ENCODE measurements around the gene NXPE3. TPM values are rescaled to one million over a fixed set of nuclear protein-coding genes. Genes with fewer than 3 reads are reported as not detected.
"Not testable (repeated sequence)": the region's sequence is repeated elsewhere in the genome, so short reads cannot be mapped to it uniquely, and the experiment has no call there.

The NXPE3 gene
- total RNA-seq (2014; rRNA removed; shearing (Covaris generic); ENCODE audit: low replicate concordance), result 38.5 and 44.6 TPM in 2 replicates

DNA sequence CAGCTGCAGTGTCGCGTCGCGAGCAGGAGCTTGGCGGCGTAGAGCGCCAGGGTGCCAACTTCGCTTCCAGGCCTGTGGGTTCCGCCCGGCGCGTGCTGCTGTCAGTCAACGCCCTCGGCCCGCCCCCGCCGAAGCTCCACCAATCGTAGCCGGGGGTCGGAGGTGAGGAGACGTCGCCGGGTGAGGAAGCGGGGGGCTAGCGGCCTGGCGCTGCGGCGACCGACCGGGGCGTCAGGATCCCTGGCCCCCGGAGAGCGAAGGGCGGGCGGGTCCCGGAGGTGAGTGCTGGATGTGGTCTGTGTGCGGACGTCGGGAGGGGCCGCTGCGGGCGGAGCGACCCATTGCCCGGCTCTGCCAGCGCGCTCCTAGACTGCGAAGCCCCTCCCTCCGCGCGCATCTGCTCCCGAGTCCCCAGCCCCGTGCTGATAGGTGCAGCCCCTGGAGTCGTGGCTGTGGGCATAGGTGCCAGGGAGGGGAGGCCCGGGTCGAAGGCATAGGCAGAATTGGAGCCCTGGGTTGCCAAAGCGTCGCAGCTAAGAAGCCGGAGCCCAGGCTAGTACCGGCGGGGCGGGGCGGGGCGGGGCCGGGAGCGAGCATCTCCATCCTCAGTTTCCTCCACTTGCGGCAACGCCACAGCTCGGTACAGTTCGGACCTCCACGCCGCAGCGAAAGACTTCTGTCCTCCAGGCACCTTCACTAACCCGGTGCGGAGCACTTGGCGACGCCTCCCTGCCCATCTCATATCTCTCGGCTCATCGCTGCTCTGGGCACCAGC is at the start of gene NXPE3:
Gene NXPE3 (plus strand): TSS at position 165 of the 775 bp plus-strand sequence. CDS start 6,386 bp downstream, outside the sequence.
- in situ Hi-C loops (cut with HindIII; ENCODE audit: low pct_unique_long_range_greater_than_20kb, low sequenced_read_pairs), result no loop called here
- DNase-seq (ENCODE audit: low read depth), result peak; percentile 88

DNA sequence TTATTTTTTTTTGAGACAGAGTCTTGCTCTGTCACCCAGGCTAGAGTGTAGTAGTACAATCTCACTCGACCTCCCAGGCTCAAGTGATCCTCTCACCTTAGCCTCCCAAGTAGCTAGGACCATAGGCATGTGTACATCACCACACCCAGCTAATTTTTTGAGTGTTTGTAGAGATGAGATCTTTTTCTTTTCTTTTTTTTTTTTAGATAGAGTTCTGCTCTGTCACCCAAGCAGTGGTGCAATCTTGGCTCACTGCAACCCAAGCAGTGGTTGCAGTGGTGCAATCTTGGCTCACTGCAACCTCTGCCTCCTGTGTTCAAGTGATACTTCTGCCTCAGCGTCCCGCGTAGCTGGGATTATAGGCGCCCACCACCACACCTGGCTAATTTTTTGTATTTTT is 49.4 kb upstream of the NXPE3 start:
- DNase-seq (ENCODE audit: low read depth), result no peak
- in situ Hi-C loops (cut with HindIII; ENCODE audit: low pct_unique_long_range_greater_than_20kb, low sequenced_read_pairs), result no loop called here

DNA sequence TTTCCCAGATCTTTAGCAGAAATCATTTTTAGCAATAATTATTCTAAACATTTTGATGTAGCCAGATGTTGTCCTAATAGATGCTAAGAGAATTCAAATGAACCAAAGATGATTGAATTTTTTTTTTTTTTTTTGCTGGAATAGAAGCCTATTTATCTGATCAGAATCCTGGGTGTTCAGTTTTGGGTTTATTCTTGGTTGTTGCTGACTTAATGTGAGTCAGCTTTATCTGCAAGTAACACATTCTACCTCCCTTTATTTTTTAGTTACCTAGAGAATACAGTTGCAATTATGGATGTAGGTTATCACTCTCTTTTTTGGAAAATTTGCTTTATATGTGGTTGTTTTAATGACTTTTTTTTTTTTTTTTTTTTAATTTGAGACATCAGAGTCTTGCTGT is 48.2 kb upstream of the NXPE3 start:
- no peak for DNase-seq (ENCODE audit: low read depth)
- in situ Hi-C loops (cut with HindIII; ENCODE audit: low pct_unique_long_range_greater_than_20kb, low sequenced_read_pairs), result no loop called here

DNA sequence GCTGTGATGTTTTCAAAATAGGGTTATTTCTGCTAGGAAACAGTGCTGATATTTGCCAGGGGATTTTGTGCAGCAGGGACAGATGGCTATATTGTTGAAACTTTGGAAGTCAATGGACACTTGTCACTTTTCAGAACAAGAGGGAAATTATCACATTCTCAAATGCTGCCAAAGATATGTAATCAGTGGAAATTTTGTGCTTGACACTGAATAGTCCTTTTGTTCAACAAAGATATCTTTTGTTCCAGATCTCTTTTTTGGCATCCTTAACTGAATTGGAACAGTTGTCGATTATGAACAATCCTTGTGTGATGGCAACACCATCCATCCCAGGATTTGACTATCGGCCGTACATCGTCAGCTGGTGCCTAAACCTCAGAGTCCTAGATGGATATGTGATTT is 46.8 kb upstream of the NXPE3 start:
- in situ Hi-C loops (cut with HindIII; ENCODE audit: low pct_unique_long_range_greater_than_20kb, low sequenced_read_pairs), result no loop called here
- DNase-seq (ENCODE audit: low read depth), result no peak

DNA sequence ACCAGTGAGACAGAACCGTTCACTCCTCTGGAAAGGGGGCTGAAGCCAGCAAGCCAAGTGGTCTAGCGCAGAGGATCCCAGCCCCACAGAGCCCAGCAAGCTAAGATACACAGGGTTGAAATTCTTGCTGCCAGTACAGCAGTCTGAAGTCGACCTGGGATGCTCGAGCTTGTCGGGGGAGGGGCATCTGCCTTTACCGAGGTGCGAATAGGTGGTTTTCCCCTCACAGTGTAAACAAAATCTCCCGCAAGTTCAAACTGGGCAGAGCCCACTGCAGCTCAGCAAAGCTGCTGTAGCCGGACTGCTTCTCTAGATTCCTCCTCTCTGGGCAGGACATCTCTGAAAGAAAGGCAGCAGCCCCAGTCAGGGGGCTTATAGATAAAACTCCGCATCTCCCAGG is 43.2 kb upstream of the NXPE3 start:
- in situ Hi-C loops (cut with HindIII; ENCODE audit: low pct_unique_long_range_greater_than_20kb, low sequenced_read_pairs), result no loop called here
- no peak for DNase-seq (ENCODE audit: low read depth)

DNA sequence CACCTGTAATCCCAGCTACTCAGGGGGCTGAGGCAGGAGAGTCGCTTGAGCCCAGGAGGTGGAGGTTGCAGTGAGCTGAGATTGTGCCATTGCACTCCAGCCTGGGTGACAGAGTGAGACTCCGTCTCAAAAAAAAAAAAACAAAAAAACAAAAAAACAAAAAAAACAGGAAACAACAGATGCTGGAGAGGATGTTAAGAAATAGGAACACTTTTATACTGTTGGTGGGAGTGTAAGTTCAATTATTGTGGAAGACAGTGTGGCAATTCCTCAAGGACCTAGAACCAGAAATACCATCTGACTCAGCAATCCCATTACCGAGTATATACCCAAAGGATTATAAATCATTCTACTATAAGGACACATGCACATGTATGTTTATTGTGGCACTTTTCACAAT is 37.1 kb upstream of the NXPE3 start:
- in situ Hi-C loops (cut with HindIII; ENCODE audit: low pct_unique_long_range_greater_than_20kb, low sequenced_read_pairs); DNase-seq (ENCODE audit: low read depth): not testable (repeated sequence)

DNA sequence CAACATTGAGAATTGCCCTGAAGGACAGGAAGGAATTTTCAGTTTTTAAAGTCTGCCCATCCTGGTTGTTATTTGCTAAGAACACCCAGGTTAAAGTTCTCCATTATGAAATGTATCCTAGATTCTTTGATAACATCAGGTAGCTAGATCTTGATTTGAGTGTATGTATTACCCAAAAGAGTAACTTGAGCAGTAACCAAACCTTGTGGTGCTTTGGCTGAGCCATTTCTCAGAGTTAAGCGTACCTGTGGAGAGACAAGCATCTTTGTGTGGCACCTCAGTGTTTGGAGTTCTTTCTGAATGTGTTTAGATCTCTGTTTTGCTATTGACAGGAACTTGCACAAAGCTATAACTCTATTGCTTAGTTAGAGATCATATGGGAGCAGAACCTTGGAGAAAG is 34.2 kb upstream of the NXPE3 start:
- DNase-seq (ENCODE audit: low read depth), result no peak
- in situ Hi-C loops (cut with HindIII; ENCODE audit: low pct_unique_long_range_greater_than_20kb, low sequenced_read_pairs), result no loop called here

DNA sequence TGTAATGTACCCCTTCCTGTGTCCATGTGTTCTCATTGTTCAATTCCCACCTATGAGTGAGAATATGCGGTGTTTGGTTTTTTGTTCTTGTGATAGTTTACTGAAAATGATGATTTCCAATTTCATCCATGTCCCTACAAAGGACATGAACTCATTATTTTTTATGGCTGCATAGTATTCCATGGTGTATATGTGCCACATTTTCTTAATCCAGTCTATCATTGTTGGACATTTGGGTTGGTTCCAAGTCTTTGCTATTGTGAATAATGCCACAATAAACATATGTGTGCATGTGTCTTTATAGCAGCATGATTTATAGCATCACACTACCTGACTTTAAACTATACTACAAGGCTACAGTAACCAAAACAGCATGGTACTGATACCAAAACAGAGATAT is 33.1 kb upstream of the NXPE3 start:
- DNase-seq (ENCODE audit: low read depth); in situ Hi-C loops (cut with HindIII; ENCODE audit: low pct_unique_long_range_greater_than_20kb, low sequenced_read_pairs): not testable (repeated sequence)

DNA sequence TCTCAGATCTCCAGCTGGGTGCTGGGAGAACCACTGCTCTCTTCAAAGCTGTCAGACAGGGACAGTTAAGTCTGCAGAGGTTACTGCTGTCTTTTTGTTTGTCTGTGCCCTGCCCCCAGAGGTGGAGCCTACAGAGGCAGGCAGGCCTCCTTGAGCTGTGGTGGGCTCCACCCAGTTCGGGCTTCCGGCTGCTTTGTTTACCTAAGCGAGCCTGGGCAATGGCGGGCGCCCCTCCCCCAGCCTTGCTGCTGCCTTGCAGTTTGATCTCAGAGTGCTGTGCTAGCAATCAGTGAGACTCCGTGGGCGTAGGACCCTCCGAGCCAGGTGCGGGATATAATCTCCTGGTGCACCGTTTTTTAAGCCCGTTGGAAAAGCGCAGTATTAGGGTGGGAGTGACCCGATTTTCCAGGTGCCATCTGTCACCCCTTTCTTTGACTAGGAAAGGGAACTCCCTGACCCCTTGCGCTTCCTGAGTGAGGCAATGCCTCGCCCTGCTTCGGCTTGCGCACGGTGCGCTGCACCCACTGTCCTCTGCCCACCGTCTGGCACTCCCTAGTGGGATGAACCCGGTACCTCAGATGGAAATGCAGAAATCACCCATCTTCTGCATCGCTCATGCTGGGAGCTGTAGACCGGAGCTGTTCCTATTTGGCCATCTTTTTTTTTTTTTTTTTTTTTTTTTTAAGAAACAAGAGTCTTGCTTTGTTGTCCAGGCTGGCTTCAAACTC is 25.5 kb upstream of the NXPE3 start:
- in situ Hi-C loops (cut with HindIII; ENCODE audit: low pct_unique_long_range_greater_than_20kb, low sequenced_read_pairs); DNase-seq (ENCODE audit: low read depth): not testable (repeated sequence)

DNA sequence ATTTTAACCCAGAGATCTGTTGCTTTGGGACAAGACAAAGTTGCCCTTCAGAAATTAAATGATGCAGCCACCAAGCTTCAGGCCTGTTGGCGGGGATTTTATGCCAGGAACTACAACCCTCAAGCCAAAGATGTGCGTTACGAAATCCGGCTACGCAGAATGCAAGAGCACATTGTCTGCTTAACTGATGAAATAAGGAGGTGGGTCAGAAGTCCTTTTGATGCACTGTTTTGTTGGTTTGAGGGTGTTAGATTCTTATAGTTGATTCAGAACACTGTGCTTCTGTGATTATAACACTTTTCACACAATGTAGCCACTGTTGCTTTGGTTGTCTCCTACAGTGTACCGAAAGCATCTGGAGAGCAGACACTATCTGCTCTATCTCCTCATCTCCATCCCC is 20.8 kb upstream of the NXPE3 start:
- in situ Hi-C loops (cut with HindIII; ENCODE audit: low pct_unique_long_range_greater_than_20kb, low sequenced_read_pairs), result no loop called here
- no peak for DNase-seq (ENCODE audit: low read depth)

DNA sequence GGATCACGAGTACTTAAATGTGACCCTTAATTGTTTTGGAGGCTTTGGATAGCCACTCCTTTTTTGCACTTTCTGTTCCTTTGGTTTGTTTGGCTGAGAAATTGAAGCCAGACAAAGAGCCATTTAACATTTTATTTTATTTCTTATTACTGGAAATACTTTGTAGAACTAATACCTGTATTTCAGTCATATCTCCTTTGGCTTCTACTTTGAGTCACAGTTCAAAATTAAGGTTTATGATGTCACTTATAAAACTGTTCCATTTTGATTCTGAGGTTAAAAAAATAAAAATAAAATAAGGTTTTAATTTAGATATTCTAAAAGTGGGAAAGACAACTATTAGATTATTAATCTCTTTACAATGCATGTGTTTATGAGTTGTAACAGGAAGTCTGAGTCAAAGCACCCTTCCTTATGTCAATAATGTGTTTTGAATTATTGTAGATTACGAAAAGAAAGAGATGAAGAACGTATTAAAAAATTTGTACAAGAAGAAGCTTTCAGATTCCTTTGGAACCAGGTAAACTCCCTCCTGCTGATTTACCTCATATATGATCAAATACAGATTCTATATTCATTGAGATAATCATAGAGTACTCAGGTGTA is 16.9 kb upstream of the NXPE3 start:
- in situ Hi-C loops (cut with HindIII; ENCODE audit: low pct_unique_long_range_greater_than_20kb, low sequenced_read_pairs), result no loop called here
- DNase-seq (ENCODE audit: low read depth), result no peak

DNA sequence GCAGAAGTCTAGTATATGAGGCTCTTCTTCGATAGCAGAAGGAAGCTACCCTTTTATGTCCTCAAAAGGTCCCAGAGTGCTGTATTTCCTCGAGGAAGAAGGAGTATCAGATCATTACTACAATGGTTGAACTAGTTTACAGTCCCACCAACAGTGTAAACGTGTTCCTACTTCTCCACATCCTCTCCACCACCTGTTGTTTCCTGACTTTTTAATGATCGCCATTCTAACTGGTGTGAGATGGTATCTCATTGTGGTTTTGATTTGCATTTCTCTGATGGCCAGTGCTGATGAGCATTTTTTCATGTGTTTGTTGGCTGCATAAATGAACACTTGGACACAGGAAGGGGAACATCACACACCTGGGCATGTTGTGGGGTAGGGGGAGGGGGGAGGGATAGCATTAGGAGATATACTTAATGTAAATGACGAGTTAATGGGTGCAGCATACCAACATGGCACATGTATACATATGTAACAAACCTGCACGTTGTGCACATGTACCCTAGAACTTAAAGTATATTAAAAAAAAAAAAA is 1.2 kb upstream of the NXPE3 start:
- in situ Hi-C loops (cut with HindIII; ENCODE audit: low pct_unique_long_range_greater_than_20kb, low sequenced_read_pairs); DNase-seq (ENCODE audit: low read depth): not testable (repeated sequence)

DNA sequence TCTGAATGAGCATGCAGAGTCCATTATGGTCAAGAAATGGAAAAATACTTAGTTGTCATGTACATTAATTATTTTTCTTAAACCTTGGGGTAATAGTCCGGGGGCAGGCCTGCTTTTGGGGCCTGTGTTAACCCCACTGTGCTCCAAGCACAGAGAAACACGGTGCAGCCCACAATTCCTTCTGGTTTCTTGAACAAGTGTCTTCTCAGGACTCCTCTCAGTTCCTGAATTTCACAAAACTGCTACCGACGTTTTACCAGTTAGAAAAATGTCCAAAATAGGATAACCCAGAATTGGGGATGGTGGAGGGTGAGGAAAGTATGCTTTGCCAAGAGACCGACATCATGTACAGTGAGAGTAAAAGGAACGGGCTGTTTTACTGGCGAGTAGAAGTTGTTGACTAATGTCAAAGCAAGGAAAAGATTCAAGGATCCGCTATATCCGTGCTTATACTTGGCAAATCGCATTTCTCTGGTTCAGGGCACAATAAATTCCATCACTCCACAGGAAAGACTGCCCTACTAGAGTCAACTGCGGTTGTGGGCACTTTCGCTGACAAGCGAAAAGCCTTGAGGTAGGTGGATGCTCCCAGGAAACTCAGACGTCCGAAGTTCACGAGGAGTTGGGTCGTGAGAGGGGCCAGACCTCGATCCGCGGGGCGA is 495 bp upstream of the NXPE3 start:
- DNase-seq (ENCODE audit: low read depth), result no peak
- in situ Hi-C loops (cut with HindIII; ENCODE audit: low pct_unique_long_range_greater_than_20kb, low sequenced_read_pairs), result no loop called here

DNA sequence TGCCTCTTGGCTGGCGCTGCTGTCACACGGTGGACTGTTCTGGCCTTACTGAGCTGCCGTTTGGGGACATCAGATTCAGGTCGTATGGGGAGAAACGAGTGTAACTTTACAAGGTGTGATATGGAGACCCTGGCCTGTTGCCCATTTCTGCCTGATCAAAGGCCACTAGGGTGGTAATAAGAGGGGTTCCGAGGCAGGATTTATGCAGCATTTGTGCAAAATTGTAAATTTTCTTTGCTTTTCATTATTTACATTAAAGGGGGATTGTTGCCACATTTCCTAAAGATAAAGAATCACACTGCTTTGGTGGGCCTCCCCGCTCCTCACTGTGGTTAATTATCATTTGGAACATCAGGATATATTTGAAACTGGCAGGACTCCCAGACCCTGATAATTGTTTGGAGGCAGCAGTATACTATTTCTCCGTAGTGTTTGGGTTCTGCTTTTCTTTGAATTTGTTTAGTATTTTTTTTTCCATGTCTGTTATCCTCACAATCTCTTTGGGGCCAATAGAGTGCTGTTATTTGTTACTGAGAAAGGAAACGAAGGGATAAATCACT is 891 bp downstream of the NXPE3 start:
- DNase-seq (ENCODE audit: low read depth), result no peak
- in situ Hi-C loops (cut with HindIII; ENCODE audit: low pct_unique_long_range_greater_than_20kb, low sequenced_read_pairs), result no loop called here

DNA sequence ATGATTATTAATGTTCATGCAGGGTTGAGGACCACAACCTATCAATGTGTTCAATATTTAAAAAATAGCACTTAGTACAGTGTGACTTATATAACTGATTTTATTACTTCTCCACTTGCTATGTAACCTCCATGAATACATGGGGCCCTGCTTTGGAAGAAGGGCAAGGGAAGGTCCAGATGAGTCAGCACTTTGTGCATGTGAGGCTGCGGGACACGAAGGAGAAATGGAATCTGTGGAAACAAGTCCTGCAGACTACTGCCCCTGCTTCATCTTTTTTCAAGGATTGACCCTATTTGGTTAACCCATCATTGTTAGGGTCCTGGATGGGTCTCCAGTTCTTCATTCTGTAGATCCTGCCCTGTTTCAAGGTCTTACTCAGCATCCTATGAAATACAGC is 1.6 kb downstream of the NXPE3 start:
- in situ Hi-C loops (cut with HindIII; ENCODE audit: low pct_unique_long_range_greater_than_20kb, low sequenced_read_pairs), result no loop called here
- DNase-seq (ENCODE audit: low read depth), result peak; percentile 47

DNA sequence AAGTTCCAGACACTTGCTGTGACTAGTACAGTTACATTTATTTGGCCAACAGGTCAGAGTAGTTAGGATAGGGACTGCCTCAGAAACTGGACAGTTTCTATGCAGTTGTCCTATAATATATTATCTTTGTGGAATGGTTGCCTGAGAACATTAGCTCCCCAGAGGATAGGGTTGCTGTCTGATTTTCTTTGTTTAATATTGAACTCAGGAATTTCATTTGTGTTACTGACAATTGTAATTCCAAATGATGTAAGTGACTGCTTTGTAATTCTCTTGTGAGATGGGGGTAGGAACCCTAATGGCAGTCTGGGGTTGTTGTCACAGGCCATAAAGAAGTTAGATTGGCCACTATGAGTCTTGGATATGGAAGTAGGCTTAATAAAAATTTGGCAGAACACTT is 2.2 kb downstream of the NXPE3 start:
- DNase-seq (ENCODE audit: low read depth), result no peak
- in situ Hi-C loops (cut with HindIII; ENCODE audit: low pct_unique_long_range_greater_than_20kb, low sequenced_read_pairs), result no loop called here

DNA sequence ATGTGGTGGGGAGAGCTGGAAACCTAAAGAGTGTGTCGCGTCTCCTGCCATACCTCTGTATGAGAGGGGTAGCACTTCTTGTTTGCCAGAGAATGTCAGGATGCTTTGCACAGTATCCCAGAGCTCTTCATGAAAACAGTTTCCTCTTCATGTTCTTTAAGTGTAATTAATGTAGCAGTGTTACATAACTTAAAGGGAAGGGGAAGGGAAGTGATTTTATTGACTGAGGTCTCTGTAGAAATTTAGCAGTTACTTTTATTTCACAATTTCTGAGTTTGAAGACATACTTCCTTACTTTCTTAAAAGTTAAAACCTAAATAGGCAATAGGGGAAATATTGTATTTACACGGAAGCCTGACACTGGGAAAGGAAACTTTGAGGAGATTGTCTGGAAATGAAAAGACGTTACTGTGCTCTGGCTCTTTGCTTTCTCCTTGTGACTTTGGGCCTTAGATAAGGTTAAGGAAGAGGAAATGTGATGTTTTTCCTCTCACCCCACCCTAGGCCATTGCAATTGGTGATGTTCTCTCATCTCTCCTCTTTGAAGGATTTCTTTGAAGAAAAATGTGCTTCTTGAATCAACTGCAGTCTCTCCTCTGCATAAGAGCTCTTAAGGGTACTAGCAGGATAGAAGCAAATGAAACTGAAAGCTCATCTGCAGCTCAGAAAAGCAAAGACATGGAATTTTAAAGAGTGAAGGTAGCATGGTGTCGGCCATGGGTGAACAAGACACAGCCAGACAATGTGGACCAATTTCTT is 6.0 kb downstream of the NXPE3 start:
- no peak for DNase-seq (ENCODE audit: low read depth)
- in situ Hi-C loops (cut with HindIII; ENCODE audit: low pct_unique_long_range_greater_than_20kb, low sequenced_read_pairs), result no loop called here

DNA sequence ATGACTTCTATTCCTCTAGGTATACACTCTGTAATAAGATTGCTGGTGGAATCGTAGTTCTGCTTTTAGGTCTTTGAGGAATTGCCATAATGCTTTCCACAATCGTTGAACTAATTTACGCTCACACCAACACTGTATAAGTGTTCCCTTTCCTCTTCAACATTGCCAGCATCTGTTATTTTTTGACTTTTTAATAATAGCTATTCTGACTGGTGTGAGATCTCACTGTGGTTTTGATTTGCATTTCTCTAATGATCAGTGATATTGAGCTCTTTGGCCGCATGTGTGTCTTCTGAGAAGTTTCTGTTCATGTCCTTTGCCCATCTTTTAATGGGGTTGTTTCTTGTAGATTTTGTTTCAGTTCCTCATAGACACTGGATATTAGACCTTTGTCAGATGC is 12.8 kb downstream of the NXPE3 start:
- in situ Hi-C loops (cut with HindIII; ENCODE audit: low pct_unique_long_range_greater_than_20kb, low sequenced_read_pairs), result no loop called here
- DNase-seq (ENCODE audit: low read depth), result no peak
